Esophagus muscularis mucosa (tissue), 4 donors: ENCODE data around the gene CFAP54. TPM values are rescaled to one million over a fixed set of nuclear protein-coding genes. Genes with fewer than 3 reads are reported as not detected.

Experiments used
- DNase-seq: peaks from one replicate; pipeline ENCODE4 v3.0.0-alpha.2; 2017; ENCODE audit errors: extremely low spot score
- H3K27ac ChIP-seq, 4 donors: fragments of 200-600 bp; sonication (generic); replicated peaks in 1 of 4; 1 replicate in 3 of 4; 2 replicates in 1 of 4; pipeline ENCODE4 v1.5.1; 2016 to 2019; ENCODE audit warnings: mild to moderate bottlenecking in 1 of 4
- H3K27me3 ChIP-seq, 4 donors: fragments of 200-600 bp; sonication (generic); one replicate each; pipeline versions ENCODE4 v1.5.1 to v1.6.0; 2016 to 2019
- H3K36me3 ChIP-seq, 4 donors: fragments of 200-600 bp; sonication (generic); one replicate each; pipeline ENCODE4 v1.5.1; 2016 to 2019
- H3K4me1 ChIP-seq, 4 donors: fragments of 200-600 bp; sonication (generic); one replicate each; pipeline ENCODE4 v1.5.1; 2016 to 2019
- H3K4me3 ChIP-seq, 4 donors: fragments of 200-600 bp; sonication (generic); 1 replicate in 2 of 4; 2 replicates in 2 of 4; pipeline ENCODE4 v1.5.1; 2016 to 2019; ENCODE audit warnings: mild to moderate bottlenecking in 4 of 4, moderate library complexity in 1 of 4
- H3K9me3 ChIP-seq, 4 donors: fragments of 200-600 bp; sonication (generic); 1 replicate in 3 of 4; 2 replicates in 1 of 4; pipeline ENCODE4 v1.5.1; 2016 to 2019
- CTCF ChIP-seq, 3 experiments: fragments of 200-600 bp in 2 of 3; fragments of 450-650 bp in 1 of 3; sonication (generic) in 2 of 3; IDR thresholded peaks; one replicate each; pipeline ENCODE4 v1.5.1; 2017 to 2019; ENCODE audit warnings: antibody characterized with exemption in 3 of 3, mild to moderate bottlenecking in 2 of 3, moderate library complexity in 1 of 3
- EP300 ChIP-seq: sonication (generic); formaldehyde crosslinking; IDR thresholded peaks from one replicate; pipeline ENCODE4 v1.6.1; 2017; ENCODE audit warnings: antibody characterized with exemption
- POLR2A ChIP-seq: fragments of 450-650 bp; IDR thresholded peaks from one replicate; pipeline ENCODE4 v1.6.1; 2017; ENCODE audit warnings: antibody characterized with exemption, moderate library complexity, mild to moderate bottlenecking, low read depth
- POLR2AphosphoS5 ChIP-seq, 2 donors: sonication (generic); formaldehyde crosslinking; IDR thresholded peaks; one replicate each; pipeline ENCODE4 v1.6.1; 2017; ENCODE audit warnings: antibody characterized with exemption in 2 of 2
- WGBS: methylation state at CpG from one replicate; pipeline ENCODE4 v1.1.5; 2018; 5-methylcytosine and 5-hydroxymethylcytosine counted together
- intact Hi-C: fragments of 100-400 bp; cut with DNase I; formaldehyde crosslinking; loops from one replicate; pipeline ENCODE4 v1.15.1; 2023
- total RNA-seq, 4 donors: library from RNA; depleted of rRNA; stranded (reverse); fragments of >200 nt; gene quantifications; one replicate each; pipeline versions ENCODE4 v1.1.0 to v1.2.1, GENCODE V29; 2016

CFAP54 gene
- total RNA-seq, 4 donors from 2014 or later = 3.0 to 5.8 (median 4.3) TPM

- no peak for DNase-seq
- no peaks in the 10 kb centered on the region for H3K27me3 ChIP-seq
- H3K27ac ChIP-seq = no peak overlapping the region
- WGBS = 90% methylated on average over 5 of the region's 5 CpGs
- H3K4me1 ChIP-seq = no peaks in the 10 kb centered on the region
- H3K36me3 ChIP-seq = no peaks in the 10 kb centered on the region
- intact Hi-C loops = no loop called here
- no peak overlapping the region for H3K4me3 ChIP-seq
- H3K9me3 ChIP-seq = no peaks in the 10 kb centered on the region
- TF ChIP-seq POLR2A (no peak), POLR2AphosphoS5 (IDR thresholded peaks at IDR 0.05) (no peak), CTCF (IDR thresholded peaks at IDR 0.05) (no peak), EP300 (no peak)
These were observed 147.5 kb downstream of the CFAP54 start for GRCh38 chr12:96636895-96637294.

DNA sequence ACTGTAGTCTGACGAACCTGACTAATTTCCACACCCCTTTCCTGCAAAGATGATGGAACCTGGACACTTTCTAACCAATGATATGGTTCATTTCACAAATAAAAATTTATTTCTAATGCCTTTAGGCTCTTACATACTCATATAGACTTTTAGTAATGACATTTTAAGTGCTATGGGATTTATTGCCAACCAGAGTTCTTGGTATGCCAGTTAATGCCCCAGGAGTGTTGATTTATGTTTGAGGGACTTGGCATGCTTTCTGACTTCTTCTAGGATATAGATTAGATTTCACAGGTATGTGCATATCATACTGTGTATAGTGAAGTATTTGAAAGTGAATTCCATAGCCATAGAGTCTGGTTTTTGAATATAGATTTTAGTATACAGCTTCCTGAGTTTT, 159.5 kb downstream of the CFAP54 start:
- WGBS = 92% methylated on average over 1 of the region's 1 CpG

DNA sequence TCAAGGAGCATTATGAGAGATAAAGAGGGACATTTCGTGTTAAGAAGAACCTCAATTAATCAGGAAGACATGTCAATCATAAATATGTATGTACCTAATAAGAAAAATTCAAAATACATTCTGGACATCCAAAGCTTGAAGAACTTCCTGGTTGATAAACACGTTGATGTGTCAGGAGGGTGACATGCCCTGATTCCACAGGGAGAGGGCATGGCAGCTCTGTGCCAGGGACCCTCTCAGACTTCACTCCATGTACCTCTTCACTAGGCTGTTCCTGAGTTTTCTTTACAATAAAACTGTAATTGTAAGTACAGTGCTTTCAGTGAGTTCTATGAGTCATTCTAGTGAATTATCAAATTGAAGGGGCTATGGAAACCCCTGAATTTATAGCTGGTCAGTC, 163.5 kb downstream of the CFAP54 start:
- intact Hi-C loops = no loop called here
- Histone ChIP-seq H3K4me1 (no peaks in the 10 kb centered on the region), H3K9me3 (no peaks in the 10 kb centered on the region), H3K27me3 (no peaks in the 10 kb centered on the region), H3K4me3 (no peak overlapping the region), H3K27ac (no peak overlapping the region), H3K36me3 (no peaks in the 10 kb centered on the region)
- 71% methylated on average over 2 of the region's 2 CpGs for WGBS
- no peak for DNase-seq
- TF ChIP-seq POLR2A = no peak
- no peak for TF ChIP-seq POLR2AphosphoS5 (IDR thresholded peaks at IDR 0.05)
- no peak for TF ChIP-seq CTCF (IDR thresholded peaks at IDR 0.05)
- no peak for TF ChIP-seq EP300

More for the DNA sequence above, 159.5 kb downstream of the CFAP54 start:
- no peaks in the 10 kb centered on the region for H3K9me3 ChIP-seq
- H3K4me1 ChIP-seq = no peaks in the 10 kb centered on the region
- intact Hi-C loops = no loop called here
- DNase-seq = no peak
- no peaks in the 10 kb centered on the region for H3K36me3 ChIP-seq
- no peak overlapping the region for H3K27ac ChIP-seq
- no peaks in the 10 kb centered on the region for H3K27me3 ChIP-seq
- H3K4me3 ChIP-seq = no peak overlapping the region
- no peak for TF ChIP-seq CTCF (IDR thresholded peaks at IDR 0.05)
- TF ChIP-seq POLR2A = no peak
- TF ChIP-seq EP300 = no peak
- TF ChIP-seq POLR2AphosphoS5 (IDR thresholded peaks at IDR 0.05) = no peak

DNA sequence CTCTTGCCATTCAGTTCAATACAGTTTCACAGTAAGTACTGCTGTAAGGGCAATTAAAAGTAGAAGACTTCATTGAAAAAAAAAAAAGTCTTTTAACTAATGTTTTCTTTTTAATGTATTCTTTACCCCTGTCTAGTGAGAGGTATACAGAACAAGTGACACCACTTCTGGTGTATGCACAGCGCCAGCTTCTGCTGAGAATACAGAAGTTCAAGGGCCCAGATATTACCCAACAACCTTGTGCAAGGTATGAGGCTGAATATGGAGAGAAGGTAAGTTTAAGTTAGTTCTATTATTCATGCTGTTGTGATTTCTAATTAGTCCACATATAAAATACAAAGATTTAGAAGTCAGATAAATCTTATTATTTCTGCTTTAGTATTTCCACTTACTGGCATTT, 168.7 kb downstream of the CFAP54 start:
- 81% methylated on average over 1 of the region's 1 CpG for WGBS
- Histone ChIP-seq H3K36me3 (peaks cover 0 to 5% (median 0%) of the 10 kb centered on the region in 4 donors), H3K4me3 (no peak overlapping the region), H3K4me1 (no peaks in the 10 kb centered on the region), H3K27ac (no peak overlapping the region), H3K27me3 (no peaks in the 10 kb centered on the region), H3K9me3 (no peaks in the 10 kb centered on the region)
- TF ChIP-seq POLR2AphosphoS5 (IDR thresholded peaks at IDR 0.05) = no peak
- TF ChIP-seq CTCF (IDR thresholded peaks at IDR 0.05) = no peak
- no peak for DNase-seq
- intact Hi-C loops = no loop called here

- 77% methylated on average over 4 of the region's 4 CpGs for WGBS
- H3K9me3 ChIP-seq = no peaks in the 10 kb centered on the region
- no peak overlapping the region for H3K4me3 ChIP-seq
- peaks cover 0 to 4% (median 0%) of the 10 kb centered on the region in 4 donors for H3K36me3 ChIP-seq
- H3K27ac ChIP-seq = no peak overlapping the region
- intact Hi-C loops = no loop called here
- H3K4me1 ChIP-seq = no peaks in the 10 kb centered on the region
- TF ChIP-seq EP300 (no peak), CTCF (IDR thresholded peaks at IDR 0.05) (no peak), POLR2AphosphoS5 (IDR thresholded peaks at IDR 0.05) (no peak), POLR2A (no peak)
- H3K27me3 ChIP-seq = no peaks in the 10 kb centered on the region
- DNase-seq = peak; percentile 53
These were observed 180.4 kb downstream of the CFAP54 start for GRCh38 chr12:96669786-96670185.
